Measurements from ENCODE around the gene APBB2. TPM values are rescaled to one million over a fixed set of nuclear protein-coding genes. Genes with fewer than 3 reads are reported as not detected.

APBB2 gene
- total and polyA plus RNA-seq, 12 donors: 5.2 to 35.4 (median 26.3) TPM

DNA sequence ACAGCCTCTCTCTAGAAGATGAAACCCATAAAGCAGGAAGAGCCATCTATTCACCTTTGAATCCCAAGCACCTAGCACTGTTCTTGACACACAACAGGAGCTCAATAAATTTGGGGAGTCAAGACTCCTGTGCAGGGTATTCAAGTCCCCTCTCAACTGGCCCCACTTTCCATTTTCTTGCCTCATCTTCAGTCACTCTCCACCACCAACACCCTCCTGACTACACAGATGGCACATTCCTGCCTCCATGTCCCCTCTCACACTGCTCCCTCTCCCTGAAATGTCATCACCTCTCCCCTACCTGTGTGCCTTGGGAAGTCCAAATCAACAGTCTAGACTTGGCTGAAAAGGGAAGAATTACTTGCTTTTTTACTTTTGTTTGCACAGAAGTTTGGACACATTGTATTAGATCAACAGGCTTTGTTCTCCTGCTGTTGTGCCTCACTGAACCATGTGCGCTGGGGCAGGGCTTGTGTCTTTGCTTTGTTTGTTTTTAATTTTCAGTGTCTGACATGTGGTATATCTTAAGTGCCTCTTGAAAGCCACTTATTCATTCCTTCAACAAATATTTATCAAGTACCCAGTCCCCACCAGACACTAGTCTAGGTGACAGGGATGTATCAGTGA is 85.1 kb downstream of the APBB2 start:
- no peaks in the 10 kb centered on the region for H3K36me3 ChIP-seq
- no peak overlapping the region for H3K27ac ChIP-seq
- 72 to 83% methylated on average over 1 of the region's 1 CpG for whole genome bisulfite sequencing, 2 donors
- intact Hi-C loops (cut with DNase I): no loop called here
- DNase-seq (no peak), ATAC-seq (no peak)
- H3K4me3 ChIP-seq: no peak overlapping the region
- peaks cover 0 to 45% (median 21%) of the 10 kb centered on the region in 9 donors for H3K4me1 ChIP-seq
- H3K27me3 ChIP-seq: no peaks in the 10 kb centered on the region
- TF ChIP-seq, protein P1, sequence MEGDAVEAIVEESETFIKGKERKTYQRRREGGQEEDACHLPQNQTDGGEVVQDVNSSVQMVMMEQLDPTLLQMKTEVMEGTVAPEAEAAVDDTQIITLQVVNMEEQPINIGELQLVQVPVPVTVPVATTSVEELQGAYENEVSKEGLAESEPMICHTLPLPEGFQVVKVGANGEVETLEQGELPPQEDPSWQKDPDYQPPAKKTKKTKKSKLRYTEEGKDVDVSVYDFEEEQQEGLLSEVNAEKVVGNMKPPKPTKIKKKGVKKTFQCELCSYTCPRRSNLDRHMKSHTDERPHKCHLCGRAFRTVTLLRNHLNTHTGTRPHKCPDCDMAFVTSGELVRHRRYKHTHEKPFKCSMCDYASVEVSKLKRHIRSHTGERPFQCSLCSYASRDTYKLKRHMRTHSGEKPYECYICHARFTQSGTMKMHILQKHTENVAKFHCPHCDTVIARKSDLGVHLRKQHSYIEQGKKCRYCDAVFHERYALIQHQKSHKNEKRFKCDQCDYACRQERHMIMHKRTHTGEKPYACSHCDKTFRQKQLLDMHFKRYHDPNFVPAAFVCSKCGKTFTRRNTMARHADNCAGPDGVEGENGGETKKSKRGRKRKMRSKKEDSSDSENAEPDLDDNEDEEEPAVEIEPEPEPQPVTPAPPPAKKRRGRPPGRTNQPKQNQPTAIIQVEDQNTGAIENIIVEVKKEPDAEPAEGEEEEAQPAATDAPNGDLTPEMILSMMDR (IDR thresholded peaks at IDR 0.05): no peak
- H3K9me3 ChIP-seq: no peaks in the 10 kb centered on the region

DNA sequence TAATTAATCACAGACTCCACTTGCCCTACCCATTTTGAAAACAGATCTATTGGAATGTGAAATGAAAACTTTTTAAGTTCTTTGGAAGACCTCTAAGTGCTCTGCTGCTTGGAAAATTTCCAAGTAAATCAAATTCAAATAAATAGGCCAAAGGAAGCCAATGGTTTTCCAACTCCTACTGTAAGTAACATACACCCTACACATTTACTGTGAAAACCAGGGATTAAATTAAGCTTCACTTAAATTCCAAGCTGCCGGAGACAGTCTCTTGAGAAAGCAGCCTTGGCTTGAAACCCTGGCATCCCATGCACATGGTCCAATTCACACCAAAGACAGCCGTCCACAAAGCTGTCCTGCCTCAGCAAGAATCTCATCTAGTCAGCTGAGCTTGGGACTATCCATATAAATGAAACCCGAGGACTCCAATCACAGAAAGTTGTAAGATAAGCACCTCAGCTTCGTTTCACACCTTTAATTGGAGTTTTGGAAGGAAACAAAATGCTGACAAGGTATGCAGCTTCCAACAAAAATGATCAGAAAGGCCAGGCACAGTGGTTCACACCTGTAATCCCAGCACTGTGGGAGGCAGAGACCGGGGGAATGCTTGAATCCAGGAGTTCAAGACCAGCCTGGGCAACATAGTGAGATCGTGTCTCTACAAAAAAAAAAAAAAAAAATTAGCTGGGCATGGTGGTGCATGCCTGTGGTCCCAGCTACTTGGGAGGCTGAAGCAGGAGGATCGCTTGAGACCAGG is 88.6 kb downstream of the APBB2 start:
- no peak overlapping the region for H3K27ac ChIP-seq
- intact Hi-C loops (cut with DNase I): no loop called here
- ATAC-seq (no peak), DNase-seq (no peak)
- WGBS, 2 donors: 81 to 83% methylated on average over 7 of the region's 7 CpGs
- no peak overlapping the region for H3K4me3 ChIP-seq
- peaks cover 2 to 30% (median 7%) of the 10 kb centered on the region in 9 donors for H3K4me1 ChIP-seq
- H3K36me3 ChIP-seq: no peaks in the 10 kb centered on the region
- TF ChIP-seq, protein P1 (IDR thresholded peaks at IDR 0.05): no peak
- H3K27me3 ChIP-seq: no peaks in the 10 kb centered on the region
- no peaks in the 10 kb centered on the region for H3K9me3 ChIP-seq

DNA sequence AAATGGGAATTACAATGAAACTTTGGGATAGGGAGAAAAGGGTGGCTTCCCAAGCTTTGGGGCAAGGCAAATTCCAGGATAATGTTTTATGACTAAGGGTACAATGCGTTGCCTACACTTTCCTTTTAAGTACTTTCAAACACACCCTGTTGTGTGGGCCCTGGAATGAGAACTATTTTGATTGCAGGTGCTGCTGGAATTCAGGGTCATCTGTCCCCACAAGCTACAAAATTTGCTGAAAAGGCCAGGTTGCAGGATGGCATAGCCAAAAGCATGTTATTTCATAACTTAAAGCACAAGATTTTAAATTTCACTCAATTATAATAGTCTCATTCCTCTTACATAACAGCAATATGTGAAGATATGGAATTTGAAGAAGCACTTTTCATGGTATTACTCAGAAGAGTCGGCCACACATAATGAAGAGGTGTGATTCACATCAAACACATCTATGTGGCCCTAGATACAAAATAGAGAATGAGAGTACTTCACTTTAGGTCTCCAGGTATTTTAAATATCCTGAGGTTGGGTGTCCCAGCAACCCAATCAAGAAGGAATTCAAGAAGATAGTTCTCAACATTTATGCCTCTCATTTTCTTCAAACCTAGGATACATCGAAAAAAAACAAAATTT is 89.3 kb downstream of the APBB2 start:
- no peak overlapping the region for H3K27ac ChIP-seq
- H3K36me3 ChIP-seq: no peaks in the 10 kb centered on the region
- H3K4me1 ChIP-seq: peaks cover 7 to 37% (median 14%) of the 10 kb centered on the region in 9 donors
- DNase-seq: no peak
- H3K27me3 ChIP-seq: no peaks in the 10 kb centered on the region
- no peak for ATAC-seq
- intact Hi-C loops (cut with DNase I): no loop called here
- H3K4me3 ChIP-seq: no peak overlapping the region
- TF ChIP-seq, protein P1 (IDR thresholded peaks at IDR 0.05): no peak
- no peaks in the 10 kb centered on the region for H3K9me3 ChIP-seq
- WGBS, 2 donors: 91% methylated on average over 3 of the region's 3 CpGs

DNA sequence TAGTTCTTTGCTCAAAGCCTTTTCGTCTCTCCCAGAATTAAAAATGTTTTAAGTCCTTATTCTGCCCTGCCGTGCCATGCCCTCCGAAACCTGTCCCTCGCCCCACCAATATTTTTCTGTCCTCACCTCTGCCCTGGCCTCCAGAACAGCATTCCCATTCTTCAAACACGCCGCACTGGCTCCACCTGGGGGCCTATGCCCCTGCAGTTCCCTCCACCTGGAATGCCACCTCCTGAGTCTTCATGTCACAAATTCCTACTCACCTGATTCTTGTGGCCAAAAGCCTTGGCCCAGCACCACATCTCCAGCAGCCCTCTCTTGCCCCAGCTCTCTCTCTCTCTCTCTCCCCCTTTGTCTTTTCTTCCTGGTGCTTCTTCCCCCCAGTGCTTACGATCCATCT is 91.6 kb downstream of the APBB2 start:
- intact Hi-C loops (cut with DNase I): no loop called here
- TF ChIP-seq, protein P1 (IDR thresholded peaks at IDR 0.05): no peak
- H3K4me3 ChIP-seq: no peak overlapping the region
- DNase-seq (no peak), ATAC-seq (no peak)
- H3K27me3 ChIP-seq: no peaks in the 10 kb centered on the region
- no peaks in the 10 kb centered on the region for H3K9me3 ChIP-seq
- H3K27ac ChIP-seq: no peak overlapping the region
- WGBS, 2 donors: 96 to 98% methylated on average over 7 of the region's 7 CpGs
- H3K4me1 ChIP-seq: peaks cover 8 to 48% (median 14%) of the 10 kb centered on the region in 9 donors
- H3K36me3 ChIP-seq: peaks cover 0 to under 1% (median 0%) of the 10 kb centered on the region in 9 donors

Measured in heart right ventricle (tissue), 16 donors.